ENCODE results near the gene PANX2. TPM values are rescaled to one million over a fixed set of nuclear protein-coding genes. Genes with fewer than 3 reads are reported as not detected.
"Not testable (repeated sequence)": the region's sequence is repeated elsewhere in the genome, so short reads cannot be mapped to it uniquely, and the experiment has no call there.

PANX2 gene
- total RNA-seq, 1 donor from 2014 or later: 3.0 TPM

DNA sequence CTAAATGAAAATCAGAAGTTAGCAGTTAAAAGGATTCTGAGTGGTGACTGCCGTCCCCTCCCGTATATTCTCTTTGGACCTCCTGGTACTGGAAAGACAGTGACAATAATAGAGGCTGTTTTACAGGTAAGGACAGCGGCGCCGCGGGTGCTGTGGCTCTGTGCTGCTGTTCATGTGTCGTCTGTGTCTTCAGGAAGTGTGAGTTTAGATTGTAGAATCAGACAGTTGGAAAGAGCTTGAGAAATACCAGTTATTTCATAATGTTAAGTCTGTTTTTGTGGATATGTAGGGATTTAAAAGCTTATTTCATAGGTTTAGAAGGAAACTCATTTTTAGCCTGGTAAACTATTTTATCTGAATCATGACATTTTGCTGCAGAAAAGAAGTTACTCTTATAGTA lies 27.4 kb upstream of the PANX2 start:
- H3K27me3 Mint-ChIP-seq (ENCODE audit: low read depth): peaks cover 16% of the 10 kb centered on the region
- no peaks in the 10 kb centered on the region for H3K36me3 Mint-ChIP-seq (ENCODE audit: low read depth)
- no peak for DNase-seq (ENCODE audit: low spot score)
- TF ChIP-seq, protein P1, sequence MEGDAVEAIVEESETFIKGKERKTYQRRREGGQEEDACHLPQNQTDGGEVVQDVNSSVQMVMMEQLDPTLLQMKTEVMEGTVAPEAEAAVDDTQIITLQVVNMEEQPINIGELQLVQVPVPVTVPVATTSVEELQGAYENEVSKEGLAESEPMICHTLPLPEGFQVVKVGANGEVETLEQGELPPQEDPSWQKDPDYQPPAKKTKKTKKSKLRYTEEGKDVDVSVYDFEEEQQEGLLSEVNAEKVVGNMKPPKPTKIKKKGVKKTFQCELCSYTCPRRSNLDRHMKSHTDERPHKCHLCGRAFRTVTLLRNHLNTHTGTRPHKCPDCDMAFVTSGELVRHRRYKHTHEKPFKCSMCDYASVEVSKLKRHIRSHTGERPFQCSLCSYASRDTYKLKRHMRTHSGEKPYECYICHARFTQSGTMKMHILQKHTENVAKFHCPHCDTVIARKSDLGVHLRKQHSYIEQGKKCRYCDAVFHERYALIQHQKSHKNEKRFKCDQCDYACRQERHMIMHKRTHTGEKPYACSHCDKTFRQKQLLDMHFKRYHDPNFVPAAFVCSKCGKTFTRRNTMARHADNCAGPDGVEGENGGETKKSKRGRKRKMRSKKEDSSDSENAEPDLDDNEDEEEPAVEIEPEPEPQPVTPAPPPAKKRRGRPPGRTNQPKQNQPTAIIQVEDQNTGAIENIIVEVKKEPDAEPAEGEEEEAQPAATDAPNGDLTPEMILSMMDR (IDR thresholded peaks at IDR 0.05): no peak
- H3K9me3 Mint-ChIP-seq (ENCODE audit: low read depth): no peaks in the 10 kb centered on the region
- H3K4me1 Mint-ChIP-seq (ENCODE audit: low read depth): peaks cover 12% of the 10 kb centered on the region
- no peak overlapping the region for H3K27ac Mint-ChIP-seq (ENCODE audit: unreplicated experiment)
- H3K4me3 Mint-ChIP-seq (ENCODE audit: unreplicated experiment): no peak overlapping the region

GRCh38 chr22:50144005-50144614 lies 26.4 kb upstream of the PANX2 start:
- Mint-ChIP-seq H3K27me3 (ENCODE audit: low read depth) (peaks cover 16% of the 10 kb centered on the region), H3K9me3 (ENCODE audit: low read depth) (no peaks in the 10 kb centered on the region), H3K27ac (ENCODE audit: unreplicated experiment) (no peak overlapping the region), H3K4me3 (ENCODE audit: unreplicated experiment) (no peak overlapping the region), H3K36me3 (ENCODE audit: low read depth) (no peaks in the 10 kb centered on the region), H3K4me1 (ENCODE audit: low read depth) (peaks cover 15% of the 10 kb centered on the region)
- TF ChIP-seq, protein P1 (IDR thresholded peaks at IDR 0.05): no peak
- no peak for DNase-seq (ENCODE audit: low spot score)

GRCh38 chr22:50145721-50146438 lies 24.7 kb upstream of the PANX2 start:
- Mint-ChIP-seq H3K27me3 (ENCODE audit: low read depth) (peaks cover 16% of the 10 kb centered on the region), H3K36me3 (ENCODE audit: low read depth) (no peaks in the 10 kb centered on the region), H3K4me1 (ENCODE audit: low read depth) (peaks cover 15% of the 10 kb centered on the region), H3K4me3 (ENCODE audit: unreplicated experiment) (no peak overlapping the region), H3K9me3 (ENCODE audit: low read depth) (no peaks in the 10 kb centered on the region), H3K27ac (ENCODE audit: unreplicated experiment) (no peak overlapping the region)
- DNase-seq (ENCODE audit: low spot score): no peak
- TF ChIP-seq, protein P1 (IDR thresholded peaks at IDR 0.05): no peak

DNA sequence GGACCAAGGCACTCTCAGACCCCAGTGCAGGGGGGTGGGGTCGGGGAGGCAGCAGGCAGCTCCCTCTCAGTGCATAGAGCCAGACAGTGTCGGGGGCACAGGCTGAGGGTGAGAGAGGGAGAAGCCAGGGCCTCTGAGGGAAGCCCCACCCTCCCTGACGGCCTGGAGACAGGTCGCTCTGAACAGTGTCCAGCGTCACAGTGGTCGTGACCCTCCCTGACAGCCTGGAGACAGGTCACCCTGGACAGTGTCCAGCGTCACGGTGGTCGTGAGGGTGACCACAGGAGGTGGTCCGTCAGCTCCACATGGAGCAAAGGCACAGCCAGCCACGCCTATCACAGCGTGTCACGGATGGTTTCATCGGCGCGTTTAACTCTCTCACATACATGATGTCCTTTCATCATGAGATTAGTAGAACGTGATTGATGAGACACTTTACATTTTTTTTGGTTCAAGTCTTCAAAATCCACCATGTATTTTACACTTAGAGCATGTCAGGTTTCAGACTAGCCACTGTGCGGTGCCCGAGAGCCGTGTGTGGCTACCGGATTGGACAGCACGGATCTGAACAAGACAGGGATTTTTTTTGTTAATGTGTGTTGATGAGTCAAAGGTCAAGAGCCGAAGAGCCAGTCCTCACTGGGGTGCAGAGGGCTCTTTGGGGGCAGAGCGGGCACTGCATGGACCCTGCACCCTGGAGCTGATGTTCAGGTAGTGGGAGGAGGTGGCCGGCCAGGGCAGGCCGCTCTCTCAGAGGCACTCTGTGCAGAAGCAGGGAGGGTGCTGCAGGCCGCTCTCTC lies 23.9 kb upstream of the PANX2 start:
- DNase-seq (ENCODE audit: low spot score): no peak
- no peaks in the 10 kb centered on the region for H3K36me3 Mint-ChIP-seq (ENCODE audit: low read depth)
- H3K27ac Mint-ChIP-seq (ENCODE audit: unreplicated experiment): no peak overlapping the region
- H3K4me3 Mint-ChIP-seq (ENCODE audit: unreplicated experiment): no peak overlapping the region
- TF ChIP-seq, protein P1 (IDR thresholded peaks at IDR 0.05): peak; percentile 87
- peaks cover 16% of the 10 kb centered on the region for H3K27me3 Mint-ChIP-seq (ENCODE audit: low read depth)
- peaks cover 15% of the 10 kb centered on the region for H3K4me1 Mint-ChIP-seq (ENCODE audit: low read depth)
- H3K9me3 Mint-ChIP-seq (ENCODE audit: low read depth): no peaks in the 10 kb centered on the region

DNA sequence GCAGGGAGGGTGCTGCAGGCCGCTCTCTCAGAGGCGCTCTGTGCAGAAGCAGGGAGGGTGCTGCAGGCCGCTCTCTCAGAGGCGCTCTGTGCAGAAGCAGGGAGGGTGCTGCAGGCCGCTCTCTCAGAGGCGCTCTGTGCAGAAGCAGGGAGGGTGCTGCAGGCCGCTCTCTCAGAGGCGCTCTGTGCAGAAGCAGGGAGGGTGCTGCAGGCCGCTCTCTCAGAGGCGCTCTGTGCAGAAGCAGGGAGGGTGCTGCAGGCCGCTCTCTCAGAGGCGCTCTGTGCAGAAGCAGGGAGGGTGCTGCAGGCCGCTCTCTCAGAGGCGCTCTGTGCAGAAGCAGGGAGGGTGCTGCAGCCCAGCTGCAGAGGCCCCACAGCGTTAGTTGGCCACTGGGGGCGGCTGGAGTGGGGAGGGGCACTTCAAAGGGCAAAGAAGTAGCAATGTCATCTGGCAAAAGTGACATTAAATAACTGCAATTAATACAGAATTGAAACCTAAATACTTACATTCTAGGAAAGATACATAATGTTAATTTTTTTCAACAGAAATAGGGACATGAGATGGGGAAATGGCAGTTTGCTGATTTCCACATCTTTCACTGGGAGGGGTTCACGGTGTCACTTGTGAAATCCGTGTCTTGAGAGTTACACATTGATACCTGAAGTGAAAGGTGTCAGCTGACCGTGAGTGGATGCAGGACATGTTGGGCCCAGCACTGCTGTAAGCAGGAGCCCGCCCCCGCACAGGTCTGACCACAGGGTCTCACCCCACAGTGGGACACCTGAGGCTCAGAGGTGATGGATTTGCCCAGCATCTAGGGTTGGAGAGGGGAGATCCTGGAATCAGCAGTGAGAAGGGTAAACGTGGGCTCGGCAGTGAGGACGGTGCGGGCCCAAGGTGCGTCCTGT lies 23.0 kb upstream of the PANX2 start:
- peaks cover 13% of the 10 kb centered on the region for H3K27me3 Mint-ChIP-seq (ENCODE audit: low read depth)
- not testable (repeated sequence) for H3K27ac Mint-ChIP-seq (ENCODE audit: unreplicated experiment); H3K4me3 Mint-ChIP-seq (ENCODE audit: unreplicated experiment); H3K9me3 Mint-ChIP-seq (ENCODE audit: low read depth); DNase-seq (ENCODE audit: low spot score); H3K4me1 Mint-ChIP-seq (ENCODE audit: low read depth); H3K36me3 Mint-ChIP-seq (ENCODE audit: low read depth)

Data from chondrocyte (in vitro differentiated cells).